Stimulated activated CD4-positive, alpha-beta T cell treated with anti-CD3 and anti-CD28 coated beads, Interleukin-12 subunit alpha, Interleukin-12 subunit beta, amount 100 ng/mL, for 4 hours (primary cell): ENCODE measurements around the gene RMDN3.

Source experiments
- DNase-seq: peaks from one replicate; pipeline ENCODE4 v3.0.0-alpha.2; 2020

RMDN3 gene

DNA sequence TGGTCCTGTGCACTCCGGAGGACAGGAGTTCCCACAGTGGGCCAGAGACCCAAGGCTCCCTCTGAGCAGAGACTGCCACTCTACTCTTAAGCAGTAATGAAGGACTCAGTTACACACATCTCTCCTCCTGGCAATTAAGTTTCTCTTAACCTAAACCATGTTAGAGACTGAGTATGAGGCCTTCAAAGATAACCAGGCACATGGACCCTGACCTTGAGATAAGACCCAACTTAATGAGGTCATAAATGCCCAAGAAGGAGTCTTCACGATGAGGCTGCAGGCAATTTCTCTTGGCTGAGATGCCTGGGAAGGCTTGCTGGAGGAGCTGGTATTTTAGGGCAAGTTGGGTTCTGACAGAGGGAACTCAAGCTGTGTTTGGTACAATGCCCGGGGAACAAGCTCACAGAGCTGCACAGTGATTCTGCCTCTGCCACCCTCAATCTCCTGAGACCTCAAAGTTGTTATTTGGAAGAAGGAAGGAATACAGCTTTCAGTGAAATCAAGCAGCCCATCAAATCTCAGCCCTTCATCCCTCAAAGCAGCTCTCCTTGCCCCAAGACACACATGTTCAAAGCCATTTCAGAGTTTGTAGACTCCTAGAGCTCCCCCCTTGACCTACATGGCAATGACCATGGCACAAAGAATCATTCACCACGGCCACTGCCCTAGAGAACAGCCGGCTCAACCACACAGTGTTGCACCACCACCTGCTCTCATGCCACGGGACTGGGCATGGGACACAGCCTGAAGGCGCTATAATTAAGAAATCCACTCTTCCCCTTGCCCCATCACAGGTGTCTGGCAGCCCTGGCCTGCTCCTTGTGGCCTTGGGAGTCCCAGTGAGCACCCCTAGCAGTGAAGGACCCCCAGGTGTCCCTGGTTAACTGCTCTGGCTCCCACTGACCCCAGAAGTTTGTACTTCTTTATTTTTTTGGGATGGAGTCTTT is 7.1 kb downstream of the RMDN3 start:
- DNase-seq = no peak

DNA sequence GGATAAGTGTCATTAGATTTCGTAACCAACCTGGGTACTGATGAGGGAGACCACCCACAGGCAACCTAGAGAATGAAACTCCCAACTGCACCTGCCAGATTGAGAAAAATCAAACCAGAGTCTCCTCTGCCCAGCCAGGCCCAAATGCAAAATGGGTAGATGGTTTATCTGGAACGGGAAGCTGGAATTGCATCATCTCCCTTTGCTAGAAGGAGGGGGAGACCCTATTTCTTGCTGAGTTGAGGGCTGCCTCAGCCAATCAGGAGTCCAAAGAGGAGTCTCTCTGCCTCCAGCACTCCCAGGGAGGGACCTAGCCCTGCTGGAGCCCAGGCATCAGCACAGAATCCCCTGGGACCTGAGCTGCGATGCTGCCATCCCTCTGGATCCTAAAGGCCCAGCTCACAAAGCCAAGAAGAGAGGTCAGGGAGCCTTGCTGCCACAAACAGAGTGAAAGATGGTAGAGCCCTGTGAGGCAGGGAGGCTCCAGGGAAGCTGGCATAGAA is 8.1 kb downstream of the RMDN3 start:
- DNase-seq = no peak

DNA sequence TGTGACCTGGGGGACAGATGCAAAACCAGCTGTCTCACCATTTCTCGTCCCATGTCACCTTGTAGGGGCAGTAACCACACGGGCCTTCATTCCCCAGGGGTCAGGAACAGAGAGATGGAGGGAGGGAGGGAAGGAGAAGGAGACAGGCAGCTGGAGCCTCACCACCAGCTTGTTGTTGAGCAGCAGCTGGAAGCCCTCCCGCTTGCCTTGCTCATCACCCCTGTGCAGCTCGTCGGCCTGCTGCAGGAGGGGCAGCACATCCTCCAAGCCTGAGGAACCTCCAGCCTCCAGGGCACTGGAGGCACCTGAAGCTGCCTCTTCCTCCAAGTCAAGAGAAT is 10.3 kb downstream of the RMDN3 start:
- no peak for DNase-seq

DNA sequence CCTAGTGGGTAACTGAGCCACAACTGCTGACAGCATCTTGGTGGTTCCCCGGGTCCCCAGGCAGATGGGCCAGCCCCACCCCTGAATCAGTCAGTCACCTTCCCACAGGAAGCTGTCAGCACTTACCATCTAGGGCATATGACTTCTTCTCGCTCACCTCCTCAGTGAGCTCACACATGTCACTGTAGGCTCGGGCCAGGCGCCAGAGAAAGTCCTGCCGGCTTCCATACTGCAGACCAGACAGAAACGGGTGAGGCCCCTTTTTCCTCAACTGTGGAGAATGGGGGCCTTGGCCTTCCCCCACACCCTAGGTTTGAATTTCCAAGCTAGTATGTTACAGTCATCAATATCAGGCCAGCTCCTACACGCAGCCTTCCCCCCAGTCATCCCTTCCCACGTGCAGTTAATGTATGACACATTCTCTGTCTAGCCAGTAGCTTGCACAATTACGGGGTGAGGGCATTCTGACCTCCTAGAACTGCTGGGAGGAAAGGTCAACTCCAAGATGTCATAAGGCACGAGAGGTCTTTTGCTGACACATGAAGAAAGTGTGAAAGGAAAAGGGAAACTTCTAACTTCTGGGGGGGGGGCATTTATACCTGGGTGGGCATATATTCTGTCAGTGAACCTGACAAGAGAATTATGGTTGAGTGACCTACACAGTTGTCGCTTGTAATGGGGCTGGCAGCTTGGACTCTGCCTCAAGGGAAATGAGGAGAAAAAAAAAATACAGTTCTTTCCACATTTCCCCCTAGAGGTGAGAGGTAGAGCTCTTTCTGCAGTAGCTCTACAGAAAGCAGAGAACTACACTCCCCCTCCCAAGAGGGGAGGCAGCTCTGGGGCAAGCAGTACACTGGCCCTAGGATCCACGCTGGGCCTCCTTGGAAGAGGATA is 10.9 kb downstream of the RMDN3 start:
- peak; percentile 33 for DNase-seq

DNA sequence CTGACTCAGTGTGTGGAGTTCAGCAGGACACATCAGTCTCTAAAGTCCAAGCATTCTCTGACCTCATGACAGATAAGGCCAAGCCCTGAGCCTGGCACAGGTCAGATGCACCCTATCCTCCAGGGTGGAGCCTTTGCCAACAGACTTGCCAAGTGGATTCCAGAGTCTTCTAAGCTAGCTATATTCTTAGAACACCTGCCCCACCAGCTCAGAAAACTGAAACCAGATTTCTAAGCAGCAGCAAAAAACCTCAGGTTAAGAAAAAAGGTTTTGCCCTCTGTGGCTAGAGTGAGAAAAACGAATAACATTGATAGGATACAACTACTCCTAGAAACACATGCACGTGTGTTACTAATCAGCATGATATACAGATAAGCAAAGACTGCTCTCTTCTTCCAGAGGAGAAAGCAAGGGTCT is 11.6 kb downstream of the RMDN3 start:
- DNase-seq = no peak

DNA sequence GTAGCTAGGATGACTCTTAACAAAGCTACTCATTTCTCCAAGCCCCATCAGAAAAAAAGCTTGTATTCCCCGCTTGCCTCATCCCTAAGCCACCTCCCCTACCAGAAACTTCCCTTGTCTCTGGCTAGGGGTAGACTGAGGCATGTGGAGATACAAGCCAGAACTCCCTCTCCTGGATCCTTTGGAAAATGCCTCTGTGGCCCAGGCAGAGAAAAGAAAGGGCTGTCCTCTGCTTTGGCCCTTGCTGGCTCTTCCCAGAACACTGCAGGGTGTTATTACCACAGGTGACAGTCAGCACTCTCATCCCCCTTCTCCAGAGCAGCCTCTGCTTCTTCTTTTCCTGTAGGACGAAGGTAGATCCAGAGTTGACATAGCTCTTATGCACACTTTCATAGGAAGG is 15.2 kb downstream of the RMDN3 start:
- DNase-seq = no peak

DNA sequence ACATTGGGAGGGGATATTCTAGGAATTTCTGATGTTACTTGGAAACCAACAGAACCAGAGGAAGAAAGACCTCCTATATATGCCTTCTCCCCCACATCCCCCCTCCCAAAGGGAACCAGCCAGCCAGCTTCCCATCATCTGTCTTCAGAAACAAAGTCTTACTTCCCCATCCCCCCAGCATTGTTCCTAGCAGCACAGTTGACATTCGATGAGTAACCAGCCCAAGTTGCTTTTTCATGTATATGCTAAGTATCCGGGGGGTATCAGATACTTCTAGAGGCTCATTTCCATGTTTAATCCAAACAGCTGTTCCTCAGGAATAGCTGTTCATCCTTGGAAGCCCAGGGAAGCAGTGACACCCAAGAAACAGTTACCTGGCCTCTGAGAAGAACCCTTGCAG is 16.0 kb downstream of the RMDN3 start:
- DNase-seq = no peak

DNA sequence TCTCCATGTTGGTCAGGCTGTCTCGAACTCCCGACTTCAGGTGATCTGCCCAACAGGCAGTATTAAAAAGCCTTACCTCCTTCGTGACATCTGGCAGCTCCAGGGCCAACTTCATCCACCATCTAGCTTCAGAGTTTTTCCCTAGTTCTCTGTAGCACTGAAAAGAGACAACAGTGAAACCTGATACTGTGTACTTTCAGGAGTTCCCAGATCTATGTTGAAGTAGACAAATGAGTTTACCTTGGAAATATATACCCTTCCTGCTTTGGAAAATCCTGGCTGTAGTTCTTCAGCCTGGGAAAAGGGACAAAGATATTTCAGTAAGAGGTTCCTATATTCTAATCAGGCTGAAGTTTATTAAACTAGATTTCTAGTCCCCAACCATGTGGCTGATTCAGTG is 18.0 kb downstream of the RMDN3 start:
- DNase-seq = no peak

DNA sequence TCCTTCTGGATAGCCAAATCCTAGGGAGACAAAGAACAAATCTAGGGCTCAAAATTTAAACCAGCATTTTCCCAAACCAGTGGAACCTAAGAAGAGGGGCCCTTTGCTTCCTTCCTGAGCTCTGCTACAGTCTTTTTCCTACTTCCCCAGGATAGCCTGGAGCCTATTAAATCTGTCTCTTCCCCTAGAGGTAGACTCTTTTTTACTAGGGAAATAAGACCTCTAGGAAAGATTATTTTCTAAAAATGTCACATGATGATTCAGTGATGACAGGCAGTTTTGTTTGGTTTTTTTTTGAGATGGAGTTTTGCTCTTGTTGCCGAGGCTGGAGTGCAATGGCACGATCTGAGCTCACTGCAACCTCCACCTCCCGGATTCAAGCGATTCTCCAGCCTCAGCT is 18.5 kb downstream of the RMDN3 start:
- DNase-seq = no peak

DNA sequence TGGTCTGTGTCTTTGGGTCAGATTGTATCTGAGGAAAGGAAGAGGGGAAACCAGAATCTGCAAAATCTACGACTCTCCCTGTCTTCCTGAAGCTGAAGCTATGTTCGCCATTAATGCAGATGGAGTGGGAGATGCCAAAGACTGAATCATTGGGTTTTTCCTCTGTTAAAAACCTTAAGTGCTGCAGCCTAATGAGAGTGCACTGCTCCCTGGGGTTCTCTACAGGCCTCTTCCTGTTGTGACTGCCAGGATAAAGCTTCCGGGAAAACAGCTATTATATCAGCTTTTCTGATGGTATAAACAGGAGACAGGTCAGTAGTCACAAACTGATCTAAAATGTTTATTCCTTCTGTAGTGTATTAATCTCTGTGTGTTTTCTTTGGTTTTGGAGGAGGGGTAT is 24.0 kb downstream of the RMDN3 start:
- DNase-seq = no peak

DNA sequence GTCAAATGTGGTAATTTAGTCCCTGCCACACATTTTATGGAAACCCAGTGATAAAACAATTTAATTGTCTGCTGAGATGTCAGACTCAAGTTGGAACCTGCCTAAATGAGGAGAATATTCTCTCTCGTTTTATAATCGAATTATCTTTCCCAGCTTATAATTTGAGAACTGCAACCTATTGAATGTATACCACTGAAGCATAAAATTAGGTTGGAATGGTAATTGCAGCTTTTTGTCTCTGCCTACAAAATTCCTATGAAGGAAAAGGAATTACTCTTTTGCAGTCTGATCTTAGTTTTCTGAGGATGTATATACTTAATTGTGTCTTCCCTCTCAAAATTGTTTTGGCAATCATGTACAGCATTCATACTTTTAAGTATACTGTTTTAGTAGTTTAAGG is 31.1 kb downstream of the RMDN3 start:
- no peak for DNase-seq

DNA sequence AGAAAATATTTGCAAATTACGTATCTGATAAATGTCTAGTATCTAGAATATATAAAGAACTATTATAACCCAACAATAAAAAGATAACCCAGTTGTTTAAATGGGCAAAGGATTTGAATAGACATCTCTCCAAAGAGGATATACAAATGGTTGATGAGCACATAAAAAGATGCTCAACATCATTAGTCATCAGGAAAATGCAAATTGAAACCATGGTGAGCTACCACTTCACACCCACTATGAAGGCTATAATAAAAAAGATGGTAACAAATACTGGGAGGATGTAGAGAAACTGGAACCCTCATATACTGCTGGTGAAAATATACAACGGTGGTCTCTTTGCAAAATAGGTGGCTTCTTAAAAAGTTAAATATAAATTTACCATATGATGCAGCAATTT is 32.1 kb downstream of the RMDN3 start:
- no peak for DNase-seq

DNA sequence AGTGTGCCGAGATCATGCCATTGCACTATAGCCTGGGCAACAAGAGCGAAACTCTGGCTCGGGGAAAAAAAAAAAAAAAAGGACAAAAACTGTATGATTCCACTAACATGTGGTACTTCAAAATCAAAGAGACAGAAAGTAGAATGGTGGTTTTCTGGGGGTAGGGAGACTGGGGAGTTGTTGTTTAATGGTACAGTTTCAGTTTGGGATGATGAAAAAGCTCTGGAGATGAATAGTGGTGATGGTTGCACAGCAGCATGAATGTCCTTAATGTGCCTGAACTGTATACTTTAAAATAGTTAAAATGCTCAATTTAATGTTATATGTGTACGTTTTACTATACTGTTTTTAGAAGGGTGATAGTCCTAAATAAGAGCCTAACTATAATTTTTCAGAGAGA is 32.7 kb downstream of the RMDN3 start:
- no peak for DNase-seq

DNA sequence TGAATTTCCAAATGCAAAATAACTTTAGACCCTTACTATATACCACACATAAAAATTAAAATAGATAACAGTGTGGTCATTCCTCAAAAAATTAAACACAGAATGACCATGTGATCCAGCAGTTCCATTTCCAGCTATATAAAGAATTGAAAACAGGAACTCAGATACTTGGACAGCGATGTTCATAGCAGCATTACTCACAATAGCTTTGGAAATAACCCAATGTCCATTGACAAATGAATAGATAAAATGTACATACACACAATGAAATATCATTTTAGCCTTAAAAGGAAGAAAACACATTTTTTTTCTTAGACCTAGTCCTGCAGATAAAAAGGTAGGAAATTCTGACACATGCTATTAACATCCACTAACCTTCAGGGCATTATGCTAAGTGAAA is 33.4 kb downstream of the RMDN3 start:
- DNase-seq = no peak

DNA sequence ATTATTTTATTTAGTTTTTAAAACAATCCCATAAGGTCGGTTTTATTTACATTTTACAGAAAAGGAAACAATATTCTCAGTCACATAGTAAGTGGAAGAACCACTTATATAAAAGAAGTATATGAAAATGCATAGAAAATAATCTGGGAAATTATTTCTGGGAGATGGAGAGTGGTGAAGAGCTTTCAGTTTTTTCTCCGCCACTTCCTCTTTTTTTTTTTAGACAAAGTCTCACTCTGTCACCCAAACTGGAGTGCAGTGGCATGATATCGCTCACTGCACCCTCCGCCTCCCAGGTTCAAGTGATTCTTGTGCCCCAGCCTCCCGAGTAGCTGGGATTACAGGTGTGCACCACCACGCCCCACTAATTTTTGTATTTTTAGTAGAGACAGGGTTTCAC is 38.9 kb downstream of the RMDN3 start:
- DNase-seq = no peak

DNA sequence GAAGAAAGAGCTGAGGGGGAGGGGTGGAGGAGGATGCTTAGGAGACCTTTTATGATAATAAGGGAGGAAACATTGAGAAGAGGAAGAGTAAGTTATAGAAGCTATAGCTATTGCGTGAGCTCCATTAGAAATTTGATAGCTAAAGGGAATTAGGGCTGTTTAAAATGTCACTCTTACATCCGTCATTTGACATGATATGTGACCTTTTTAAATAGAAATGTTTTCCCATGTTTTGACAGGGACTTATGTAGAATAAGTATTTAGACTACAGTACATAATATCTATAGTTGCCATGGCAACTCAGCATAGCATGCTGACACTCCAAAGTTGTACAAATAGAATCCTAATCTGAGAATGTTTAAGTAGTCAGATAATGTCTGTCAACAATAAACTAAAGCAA is 40.9 kb downstream of the RMDN3 start:
- no peak for DNase-seq

DNA sequence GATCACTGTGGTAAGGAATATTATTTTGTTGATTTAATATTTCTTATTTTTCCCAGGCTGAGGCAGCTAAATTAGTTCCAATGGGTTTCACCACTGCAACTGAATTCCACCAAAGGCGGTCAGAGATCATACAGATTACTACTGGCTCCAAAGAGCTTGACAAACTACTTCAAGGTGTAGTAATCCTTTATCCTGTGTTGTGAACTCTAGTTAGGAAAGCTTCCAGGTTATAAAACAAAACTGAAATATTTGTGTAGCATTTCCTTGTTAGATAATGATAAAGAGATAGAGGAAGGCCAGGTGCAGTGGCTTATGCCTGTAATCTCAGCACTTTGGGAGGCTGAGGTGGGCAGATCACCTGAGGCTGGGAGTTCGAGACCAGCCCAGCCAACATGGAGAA is 48.9 kb downstream of the RMDN3 start:
- no peak for DNase-seq

DNA sequence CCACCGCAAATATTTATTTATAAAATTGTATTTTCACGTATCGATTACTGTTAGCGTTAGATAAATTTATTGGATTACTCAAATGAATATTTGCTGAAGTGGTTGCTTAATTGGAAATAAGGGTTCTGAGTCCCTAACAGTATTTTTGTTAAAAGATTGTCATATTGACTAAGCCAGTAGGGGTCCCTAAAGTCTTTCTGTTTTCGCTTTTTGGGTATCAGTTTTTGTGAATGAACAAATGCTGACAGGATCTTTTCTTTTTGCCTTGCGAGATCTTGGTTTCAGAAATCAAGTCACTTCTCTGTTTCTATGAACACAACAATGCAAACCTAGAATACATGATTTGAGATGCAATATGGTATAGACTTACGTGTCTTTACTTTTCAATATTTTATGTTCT is 53.0 kb downstream of the RMDN3 start:
- DNase-seq = no peak

DNA sequence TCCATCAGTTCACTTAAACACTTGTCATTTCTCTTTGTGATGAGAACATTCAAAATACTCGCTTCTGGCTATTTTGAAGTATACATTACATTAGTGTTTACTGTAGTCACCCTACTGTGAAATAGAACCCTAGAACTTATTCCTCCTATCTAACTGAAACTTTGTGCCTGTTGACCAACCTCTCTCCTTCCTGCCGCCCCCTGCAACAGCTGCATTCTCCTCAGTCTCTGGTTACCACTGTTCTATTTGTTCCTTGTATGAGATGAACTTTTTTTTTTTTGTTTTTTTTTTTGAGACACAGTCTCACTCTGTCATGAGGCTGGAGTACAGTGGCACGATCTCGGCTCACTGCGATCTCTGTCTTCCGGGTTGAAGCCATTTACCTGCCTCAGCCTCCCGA is 57.1 kb downstream of the RMDN3 start:
- no peak for DNase-seq

DNA sequence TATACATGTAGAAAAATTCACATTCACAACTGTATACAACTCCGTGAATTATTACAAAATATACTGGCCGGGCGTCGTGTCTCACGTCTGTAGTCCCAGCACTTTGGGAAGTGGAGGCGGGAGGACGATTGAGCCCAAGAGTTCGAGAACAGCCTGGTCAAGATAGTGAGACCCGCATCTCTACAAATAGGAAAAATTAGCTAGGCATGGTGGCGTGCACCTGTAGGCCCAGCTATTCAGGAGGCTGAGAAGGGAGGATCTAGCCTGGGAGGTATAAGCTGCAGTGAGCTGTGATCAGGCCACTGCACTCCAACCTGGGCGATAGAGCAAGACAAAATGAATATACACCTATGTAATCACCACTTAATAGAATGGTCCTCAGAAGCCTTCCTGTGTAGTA is 58.8 kb downstream of the RMDN3 start:
- DNase-seq = no peak

DNA sequence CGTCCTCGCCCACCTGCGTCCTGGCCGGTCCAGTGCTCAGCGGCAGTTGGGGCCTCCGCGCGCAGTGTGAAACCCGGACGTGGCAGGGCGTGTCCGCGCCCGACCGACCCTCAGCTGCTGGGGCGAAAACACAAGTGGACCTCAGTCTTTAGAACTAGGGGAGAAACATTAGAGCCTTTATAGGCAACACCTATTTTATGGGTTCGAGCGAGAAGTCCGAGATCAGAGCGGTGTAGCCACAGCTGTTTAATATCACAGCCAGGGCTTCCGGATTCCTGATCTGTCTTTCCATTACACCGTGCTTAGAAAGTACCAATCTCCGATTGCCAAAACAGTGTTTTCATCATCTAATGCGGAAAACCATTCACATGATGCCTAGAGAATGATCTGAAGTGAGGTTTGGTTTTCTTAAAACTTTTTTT is 59.6 kb downstream of the RMDN3 start:
- no peak for DNase-seq

DNA sequence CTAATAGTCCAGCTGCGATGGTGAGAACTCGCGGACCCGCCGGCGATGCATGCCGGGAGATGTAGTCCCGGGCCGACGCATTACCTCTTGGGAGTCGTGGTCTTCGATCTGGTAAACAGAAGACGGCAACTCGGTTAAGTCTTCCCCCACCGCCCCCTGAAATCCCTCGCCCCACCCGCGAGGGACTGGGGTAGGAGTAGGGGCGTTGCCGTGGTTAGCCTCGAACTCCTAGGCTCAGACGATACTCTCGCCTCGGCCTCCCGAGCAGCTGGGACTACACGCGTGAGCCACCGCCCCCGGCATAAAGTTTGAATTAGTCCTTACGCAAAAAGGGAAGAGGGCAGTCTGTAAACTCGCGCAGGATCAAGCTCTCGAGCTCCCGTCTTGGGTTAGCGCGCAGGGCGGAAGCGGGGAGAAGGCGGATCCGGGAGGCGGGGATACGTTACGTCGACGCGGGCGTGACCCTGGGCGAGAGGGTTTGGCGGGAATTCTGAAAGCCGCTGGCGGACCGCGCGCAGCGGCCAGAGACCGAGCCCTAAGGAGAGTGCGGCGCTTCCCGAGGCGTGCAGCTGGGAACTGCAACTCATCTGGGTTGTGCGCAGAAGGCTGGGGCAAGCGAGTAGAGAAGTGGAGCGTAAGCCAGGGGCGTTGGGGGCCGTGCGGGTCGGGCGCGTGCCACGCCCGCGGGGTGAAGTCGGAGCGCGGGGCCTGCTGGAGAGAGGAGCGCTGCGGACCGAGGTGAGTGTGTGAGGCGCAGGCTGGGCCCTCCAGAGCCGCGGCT is 60.2 kb downstream of the RMDN3 start, which contains the start of gene RAD51:
Gene RAD51 (plus strand): TSS at position 487 of the 781 bp plus-strand sequence. CDS start 3,585 bp downstream, outside the sequence.
- DNase-seq = peak; percentile 91
